H9 (cell line): ENCODE measurements around the gene LRRC15. TPM values are rescaled to one million over a fixed set of nuclear protein-coding genes. Genes with fewer than 3 reads are reported as not detected.

Experiments used
- DNase-seq: peaks from one replicate; pipeline ENCODE4 v3.0.0-alpha.2; 2017
- H2AFZ ChIP-seq: one replicate; pipeline ENCODE4 v1.6.1; 2013; ENCODE audit warnings: mild to moderate bottlenecking, low read length, control low read depth, moderate library complexity
- H2AK5ac ChIP-seq: 2 replicates; pipeline ENCODE4 v1.6.1; 2013; ENCODE audit warnings: low read length, control low read depth, mixed read lengths; ENCODE audit not compliant: insufficient read length
- H2BK120ac ChIP-seq: one replicate; pipeline ENCODE4 v1.6.1; 2013; ENCODE audit warnings: low read depth, mild to moderate bottlenecking, low read length, control low read depth, inconsistent platforms; ENCODE audit not compliant: poor library complexity, severe bottlenecking
- H2BK12ac ChIP-seq: 2 replicates; pipeline ENCODE4 v1.6.1; 2013; ENCODE audit warnings: low read length, control low read depth, mixed read lengths, low read depth; ENCODE audit not compliant: insufficient read length
- H2BK15ac ChIP-seq: 2 replicates; pipeline ENCODE4 v1.6.1; 2013; ENCODE audit warnings: low read depth, low read length, control low read depth
- H2BK20ac ChIP-seq: one replicate; pipeline ENCODE4 v1.6.1; 2013; ENCODE audit warnings: low read depth, mild to moderate bottlenecking, low read length, control low read depth, inconsistent platforms; ENCODE audit not compliant: poor library complexity, severe bottlenecking
- H2BK5ac ChIP-seq: 2 replicates; pipeline ENCODE4 v1.6.1; 2013; ENCODE audit warnings: low read length, control low read depth, mixed read lengths; ENCODE audit not compliant: insufficient read length
- H3K14ac ChIP-seq: 2 replicates; pipeline ENCODE4 v1.6.1; 2013; ENCODE audit warnings: low read length, control low read depth; ENCODE audit not compliant: insufficient read depth
- H3K18ac ChIP-seq: 2 replicates; pipeline ENCODE4 v1.6.1; 2013; ENCODE audit warnings: low read depth, mild to moderate bottlenecking, mixed read lengths, low read length, control low read depth; ENCODE audit not compliant: insufficient read length
- H3K23ac ChIP-seq: 2 replicates; pipeline ENCODE4 v1.6.1; 2013; ENCODE audit warnings: low read length, control low read depth, mixed read lengths, low read depth; ENCODE audit not compliant: insufficient read length
- H3K23me2 ChIP-seq: 2 replicates; pipeline ENCODE4 v1.6.1; 2013; ENCODE audit warnings: low read depth, mild to moderate bottlenecking, mixed read lengths, low read length, control low read depth; ENCODE audit not compliant: insufficient read length, poor library complexity, severe bottlenecking
- H3K27ac ChIP-seq: 2 replicates; pipeline ENCODE4 v1.5.1; 2013; ENCODE audit warnings: low read length, control low read depth, mixed read lengths, low read depth; ENCODE audit not compliant: insufficient read length
- H3K27me3 ChIP-seq: 2 replicates; pipeline ENCODE4 v1.6.1; 2013; ENCODE audit warnings: low read length, control low read depth, inconsistent platforms; ENCODE audit not compliant: insufficient read depth
- H3K4ac ChIP-seq: 2 replicates; pipeline ENCODE4 v1.6.1; 2013; ENCODE audit warnings: low read depth, mild to moderate bottlenecking, control low read depth, inconsistent platforms, low read length, moderate library complexity
- H3K4me1 ChIP-seq: 2 replicates; pipeline ENCODE4 v1.6.1; 2013; ENCODE audit warnings: low read length, control low read depth, inconsistent platforms; ENCODE audit not compliant: insufficient read depth
- H3K4me2 ChIP-seq: 2 replicates; pipeline ENCODE4 v1.6.1; 2013; ENCODE audit warnings: low read length, control low read depth, mixed read lengths; ENCODE audit not compliant: insufficient read length, insufficient read depth
- H3K56ac ChIP-seq: 2 replicates; pipeline ENCODE4 v1.6.1; 2013; ENCODE audit warnings: low read depth, mild to moderate bottlenecking, mixed read lengths, low read length, control low read depth; ENCODE audit not compliant: insufficient read length
- H3K79me1 ChIP-seq: 2 replicates; pipeline ENCODE4 v1.6.1; 2013; ENCODE audit warnings: low read depth, mild to moderate bottlenecking, moderate library complexity, low read length, control low read depth, inconsistent platforms; ENCODE audit not compliant: insufficient read depth, poor library complexity, severe bottlenecking
- H3K79me2 ChIP-seq: 2 replicates; pipeline ENCODE4 v1.6.1; 2013; ENCODE audit warnings: low read length, control low read depth, inconsistent platforms; ENCODE audit not compliant: insufficient read depth
- H3K9ac ChIP-seq: 2 replicates; pipeline ENCODE4 v1.6.1; 2013; ENCODE audit warnings: low read length, control low read depth, mixed read lengths; ENCODE audit not compliant: insufficient read length; ENCODE audit errors: extremely low read depth
- H3K9me3 ChIP-seq: one replicate; pipeline ENCODE4 v1.6.1; 2013; ENCODE audit warnings: low read depth, low read length, inconsistent platforms; ENCODE audit not compliant: control insufficient read depth
- H3T11ph ChIP-seq: one replicate; pipeline ENCODE4 v1.6.1; 2013; ENCODE audit warnings: mild to moderate bottlenecking, low read length, control low read depth, inconsistent platforms
- H4K20me1 ChIP-seq: one replicate; pipeline ENCODE4 v1.6.1; 2013; ENCODE audit not compliant: control insufficient read depth, insufficient read length, insufficient read depth
- H4K5ac ChIP-seq: 2 replicates; pipeline ENCODE4 v1.6.1; 2013; ENCODE audit warnings: low read depth, mild to moderate bottlenecking, mixed read lengths, low read length, control low read depth; ENCODE audit not compliant: insufficient read length
- H4K8ac ChIP-seq: replicated peaks from 2 replicates; pipeline ENCODE4 v1.6.1; 2013; ENCODE audit warnings: low read length, control low read depth, mixed read lengths, low read depth; ENCODE audit not compliant: insufficient read length
- H4K91ac ChIP-seq: 2 replicates; pipeline ENCODE4 v1.6.1; 2013; ENCODE audit warnings: low read depth, mild to moderate bottlenecking, moderate library complexity, mixed read lengths, low read length, control low read depth; ENCODE audit not compliant: insufficient read length
- H3K27ac Mint-ChIP-seq, 3 experiments: 2 replicates in 2 of 3; 3 replicates in 1 of 3; pipeline ENCODE4 v1.8.0; 2020 to 2021; ENCODE audit warnings: mixed read lengths in 3 of 3, mild to moderate bottlenecking in 1 of 3, moderate library complexity in 1 of 3
- H3K27me3 Mint-ChIP-seq: 2 replicates; pipeline ENCODE4 v1.8.0; 2021; ENCODE audit warnings: low read depth, mild to moderate bottlenecking, moderate library complexity, mixed read lengths
- H3K36me3 Mint-ChIP-seq, 3 experiments: 2 replicates in 2 of 3; 3 replicates in 1 of 3; pipeline ENCODE4 v1.8.0; 2020 to 2021; ENCODE audit warnings: low read depth in 3 of 3, mixed read lengths in 3 of 3; ENCODE audit not compliant: insufficient read depth in 1 of 3
- H3K4me1 Mint-ChIP-seq, 2 experiments: 2 replicates each; pipeline ENCODE4 v1.8.0; 2020; ENCODE audit warnings: mixed read lengths in 2 of 2
- H3K4me3 Mint-ChIP-seq, 2 experiments: 2 replicates in 1 of 2; 3 replicates in 1 of 2; pipeline ENCODE4 v1.8.0; 2020 to 2021; ENCODE audit warnings: mild to moderate bottlenecking in 2 of 2, mixed read lengths in 2 of 2, moderate library complexity in 1 of 2
- H3K9me3 Mint-ChIP-seq, 2 experiments: 2 replicates in 1 of 2; 3 replicates in 1 of 2; pipeline ENCODE4 v1.8.0; 2020; ENCODE audit warnings: mild to moderate bottlenecking in 2 of 2, mixed read lengths in 2 of 2, moderate library complexity in 1 of 2
- CTCF ChIP-seq: fragments of 200-600 bp; sonication (generic); conservative IDR thresholded peaks from 3 replicates; pipeline ENCODE4 v1.8.0; 2021; ENCODE audit warnings: antibody characterized with exemption, mild to moderate bottlenecking
- WGBS: extraction: QIAGEN DNeasy Blood & Tissue Kit; methylation state at CpG from one replicate; pipeline ENCODE4 v1.1.7; 2013; ENCODE audit warnings: missing lambda C conversion rate, low lambda C conversion rate, mixed read lengths; ENCODE audit not compliant: insufficient read length; ENCODE audit errors: extremely low coverage; 5-methylcytosine and 5-hydroxymethylcytosine counted together
- total RNA-seq: library from RNA; stranded (reverse); gene quantifications from 2 replicates; pipeline ENCODE4 v1.2.1, GENCODE V29; 2021

Gene LRRC15
- total RNA-seq, 1 experiment from 2014 or later = 0.07 TPM

- no peaks in the 10 kb centered on the region for H3K79me1 ChIP-seq
- TF ChIP-seq CTCF = no peak
- H2AK5ac ChIP-seq = no peak overlapping the region
- no peak overlapping the region for H3K18ac ChIP-seq
- no peak overlapping the region for H3K23ac ChIP-seq
- Mint-ChIP-seq H3K27ac (no peak overlapping the region), H3K27me3 (peaks cover 52% of the 10 kb centered on the region), H3K4me3 (no peak overlapping the region), H3K9me3 (peaks cover 32 to 54% of the 10 kb centered on the region in 2 experiments), H3K36me3 (peaks cover 20 to 27% (median 20%) of the 10 kb centered on the region in 3 experiments), H3K4me1 (peaks cover 17 to 26% of the 10 kb centered on the region in 2 experiments)
- no peak overlapping the region for H3K9ac ChIP-seq
- no peaks in the 10 kb centered on the region for H3K4me1 ChIP-seq
- H2BK15ac ChIP-seq = no peak overlapping the region
- H3K4ac ChIP-seq = no peak overlapping the region
- H3K27ac ChIP-seq = no peak overlapping the region
- H2BK20ac ChIP-seq = no peak overlapping the region
- H2BK5ac ChIP-seq = no peak overlapping the region
- no peak for DNase-seq
- H2BK120ac ChIP-seq = no peak overlapping the region
- no peak overlapping the region for H3K4me2 ChIP-seq
- H4K20me1 ChIP-seq = no peaks in the 10 kb centered on the region
- no peak overlapping the region for H2AFZ ChIP-seq
- H3K14ac ChIP-seq = no peak overlapping the region
- H4K5ac ChIP-seq = no peak overlapping the region
- no peak overlapping the region for H4K8ac ChIP-seq
- no peak overlapping the region for H3K56ac ChIP-seq
- H3K9me3 ChIP-seq = peaks cover 21% of the 10 kb centered on the region
- no peak overlapping the region for H4K91ac ChIP-seq
- peaks cover 3% of the 10 kb centered on the region; the same call in 1 of the 2 replicates for H3K27me3 ChIP-seq
- no peak overlapping the region for H2BK12ac ChIP-seq
- WGBS = no CpG with 5 or more reads among the region's 5 CpGs
- no peaks in the 10 kb centered on the region for H3K23me2 ChIP-seq
- H3K79me2 ChIP-seq = no peaks in the 10 kb centered on the region
- no peak overlapping the region for H3T11ph ChIP-seq
Measured at GRCh38 chr3:194320100-194320499, 49.4 kb downstream of the LRRC15 start.
